ENCODE data around the gene KRTAP10-5.
"Not testable (repeated sequence)": the region's sequence is repeated elsewhere in the genome, so short reads cannot be mapped to it uniquely, and the experiment has no call there.

KRTAP10-5 gene

GRCh38 chr21:44569861-44570517, 10.4 kb downstream of the KRTAP10-5 start:
- no peak for DNase-seq

- DNase-seq = no peak
These were observed 11.5 kb downstream of the KRTAP10-5 start for GRCh38 chr21:44568667-44569556.

- DNase-seq = no peak
These were observed 12.1 kb downstream of the KRTAP10-5 start for GRCh38 chr21:44568261-44568660.

- no peak for DNase-seq
These were observed 12.8 kb downstream of the KRTAP10-5 start for GRCh38 chr21:44567481-44568171.

- DNase-seq = peak; percentile 73
These were observed 14.0 kb downstream of the KRTAP10-5 start for GRCh38 chr21:44566403-44566802.

GRCh38 chr21:44564886-44565598, 15.4 kb downstream of the KRTAP10-5 start:
- no peak for DNase-seq

- no peak for DNase-seq
These were observed 16.3 kb downstream of the KRTAP10-5 start for GRCh38 chr21:44564099-44564498.

GRCh38 chr21:44558695-44559094, 21.7 kb downstream of the KRTAP10-5 start, which contains the start of gene KRTAP10-3:
Gene KRTAP10-3 (minus strand): TSS chr21:44558795. CDS start chr21:44558715, 80 bp downstream.
- no peak for DNase-seq

- not testable (repeated sequence) for DNase-seq
These were observed 22.1 kb downstream of the KRTAP10-5 start for GRCh38 chr21:44558329-44558675.

GRCh38 chr21:44557491-44558328, 22.7 kb downstream of the KRTAP10-5 start:
- no peak for DNase-seq

GRCh38 chr21:44556879-44557278, 23.5 kb downstream of the KRTAP10-5 start:
- no peak for DNase-seq

GRCh38 chr21:44555200-44555875, 25.1 kb downstream of the KRTAP10-5 start:
- no peak for DNase-seq

GRCh38 chr21:44552681-44553080, 27.7 kb downstream of the KRTAP10-5 start:
- no peak for DNase-seq

GRCh38 chr21:44552136-44552535, 28.3 kb downstream of the KRTAP10-5 start:
- no peak for DNase-seq

GRCh38 chr21:44551340-44551961, 29.0 kb downstream of the KRTAP10-5 start, which contains the start of gene KRTAP10-2:
Gene KRTAP10-2 (minus strand): TSS chr21:44551505. CDS start chr21:44551458, 47 bp downstream.
- no peak for DNase-seq

- DNase-seq = no peak
These were observed 29.6 kb downstream of the KRTAP10-5 start for GRCh38 chr21:44550807-44551206.

GRCh38 chr21:44550285-44550684, 30.1 kb downstream of the KRTAP10-5 start:
- DNase-seq = not testable (repeated sequence)

- DNase-seq = no peak
These were observed 30.7 kb downstream of the KRTAP10-5 start for GRCh38 chr21:44549525-44550211.

- DNase-seq = no peak
These were observed 31.5 kb downstream of the KRTAP10-5 start for GRCh38 chr21:44548922-44549321.

GRCh38 chr21:44548381-44548780, 32.0 kb downstream of the KRTAP10-5 start:
- DNase-seq = no peak
